G401.6 (cell line): Measurements from ENCODE around the gene NPY.
"Not testable (repeated sequence)": the region's sequence is repeated elsewhere in the genome, so short reads cannot be mapped to it uniquely, and the experiment has no call there.

Experiments used
- FAIRE-seq: peaks from 2 replicates; lab custom pipeline; 2012; peaks lifted over from hg19 to GRCh38; lab: Jason Lieb, UNC

NPY gene

GRCh38 chr7:24283897-24284698 is at the start of gene NPY:
TSS of gene NPY (plus strand) at chr7:24284190. CDS start at chr7:24285241, 1,051 bp downstream.
- FAIRE-seq, result no peak

- peak; percentile 45 for FAIRE-seq
Observed at GRCh38 chr7:24239260-24239659, 44.7 kb upstream of the NPY start.

- no peak for FAIRE-seq
Observed at GRCh38 chr7:24241206-24241605, 42.8 kb upstream of the NPY start.

- FAIRE-seq, result no peak
Observed at GRCh38 chr7:24244554-24244953, 39.4 kb upstream of the NPY start.

- no peak for FAIRE-seq
Observed at GRCh38 chr7:24245362-24245761, 38.6 kb upstream of the NPY start.

- no peak for FAIRE-seq
Observed at GRCh38 chr7:24249266-24249665, 34.7 kb upstream of the NPY start.

- peak; percentile 28 for FAIRE-seq
Observed at GRCh38 chr7:24251568-24251967, 32.4 kb upstream of the NPY start.

GRCh38 chr7:24255139-24255538 is 28.9 kb upstream of the NPY start:
- FAIRE-seq, result no peak

GRCh38 chr7:24258324-24258723 is 25.7 kb upstream of the NPY start:
- not testable (repeated sequence) for FAIRE-seq

- FAIRE-seq, result no peak
Observed at GRCh38 chr7:24271938-24272337, 12.1 kb upstream of the NPY start.

- no peak for FAIRE-seq
Observed at GRCh38 chr7:24279512-24279911, 4.5 kb upstream of the NPY start.

- no peak for FAIRE-seq
Observed at GRCh38 chr7:24283554-24283896, 465 bp upstream of the NPY start.

- FAIRE-seq, result no peak
Observed at GRCh38 chr7:24284699-24285506, 913 bp downstream of the NPY start.

- peak; percentile 3 for FAIRE-seq
Observed at GRCh38 chr7:24290004-24290641, 6.1 kb downstream of the NPY start.

GRCh38 chr7:24291271-24291670 is 7.3 kb downstream of the NPY start:
- FAIRE-seq, result no peak

GRCh38 chr7:24297362-24297761 is 13.4 kb downstream of the NPY start:
- no peak for FAIRE-seq

- FAIRE-seq, result no peak
Observed at GRCh38 chr7:24298696-24299095, 14.7 kb downstream of the NPY start.

GRCh38 chr7:24299192-24299591 is 15.2 kb downstream of the NPY start:
- FAIRE-seq, result no peak

- FAIRE-seq, result no peak
Observed at GRCh38 chr7:24301703-24302102, 17.7 kb downstream of the NPY start.

- no peak for FAIRE-seq
Observed at GRCh38 chr7:24304494-24305095, 20.6 kb downstream of the NPY start.

- FAIRE-seq, result no peak
Observed at GRCh38 chr7:24307326-24307725, 23.3 kb downstream of the NPY start.

- no peak for FAIRE-seq
Observed at GRCh38 chr7:24312588-24312987, 28.6 kb downstream of the NPY start.

GRCh38 chr7:24313777-24314176 is 29.8 kb downstream of the NPY start:
- FAIRE-seq, result no peak
